Endothelial cell of umbilical vein (primary cell): ENCODE data around the gene FRK. TPM values are rescaled to one million over a fixed set of nuclear protein-coding genes. Genes with fewer than 3 reads are reported as not detected.

Source experiments
- BruUV-seq: library from RNA; stranded (reverse); fragments of 400-500 nt; replicated peaks from 2 replicates; lab custom pipeline; 2021; lab: Mats Ljungman, UMichigan
- CTCF ChIA-PET: fragments of 300-600, 350-600 bp; sonication (Branson Sonifier 250); formaldehyde crosslinking; loops from one replicate; lab custom pipeline; 2021; ENCODE audit warnings: antibody characterized with exemption, inconsistent platforms; lab: Charles Lee
- POLR2A ChIA-PET: fragments of 300-600, 350-600 bp; sonication (Branson Sonifier 250); formaldehyde crosslinking; loops from one replicate; lab custom pipeline; 2021; ENCODE audit warnings: antibody characterized with exemption, inconsistent platforms; lab: Charles Lee
- DNase-seq: peaks from one replicate; pipeline ENCODE4 v3.0.0-alpha.2; 2011; ENCODE audit warnings: low read depth, low spot score
- FAIRE-seq: peaks from 2 replicates; lab custom pipeline; 2011; peaks lifted over from hg19 to GRCh38; lab: Jason Lieb, UNC
- H2AFZ ChIP-seq: 2 replicates; pipeline ENCODE4 v1.6.0; 2012; ENCODE audit warnings: low read depth, low read length, control low read depth, inconsistent platforms
- H3K27ac ChIP-seq: 2 replicates; pipeline ENCODE4 v1.5.1; 2011; ENCODE audit warnings: low read depth, mild to moderate bottlenecking, control low read depth, low read length, moderate library complexity; ENCODE audit not compliant: insufficient read depth
- H3K27me3 ChIP-seq, 2 experiments: 2 replicates each; pipeline versions ENCODE4 v1.6.0 to v1.6.1; 2011; ENCODE audit warnings: low read length in 2 of 2, mixed read lengths in 1 of 2; ENCODE audit not compliant: control insufficient read depth in 2 of 2, insufficient read depth in 2 of 2
- H3K36me3 ChIP-seq, 2 experiments: 2 replicates in 1 of 2; 3 replicates in 1 of 2; pipeline ENCODE4 v1.5.1; 2011; ENCODE audit warnings: low read length in 2 of 2, mild to moderate bottlenecking in 1 of 2, moderate library complexity in 1 of 2; ENCODE audit not compliant: control insufficient read depth in 2 of 2, insufficient read depth in 2 of 2; ENCODE audit errors: extremely low read depth in 1 of 2
- H3K4me1 ChIP-seq: 3 replicates; pipeline ENCODE4 v1.5.1; 2011; ENCODE audit warnings: mild to moderate bottlenecking, low read length; ENCODE audit not compliant: control insufficient read depth, insufficient read depth; ENCODE audit errors: extremely low read depth
- H3K4me2 ChIP-seq: 2 replicates; pipeline ENCODE4 v1.6.1; 2011; ENCODE audit warnings: low read length, control low read depth, mixed read lengths; ENCODE audit not compliant: insufficient read depth
- H3K4me3 ChIP-seq, 3 experiments: fragments of 200-600 bp in 1 of 3; sonication (generic), shearing (Covaris generic) in 1 of 3; replicated peaks in 1 of 3; 2 replicates each; pipeline ENCODE4 v1.5.1; 2011 to 2016; ENCODE audit warnings: control low read depth in 3 of 3, low read length in 3 of 3, mild to moderate bottlenecking in 2 of 3, inconsistent platforms in 1 of 3, low read depth in 1 of 3, moderate library complexity in 1 of 3; ENCODE audit not compliant: insufficient read depth in 1 of 3
- H3K79me2 ChIP-seq: 2 replicates; pipeline ENCODE4 v1.6.0; 2012; ENCODE audit warnings: low read length, inconsistent platforms; ENCODE audit not compliant: control insufficient read depth, insufficient read depth
- H3K9ac ChIP-seq: replicated peaks from 2 replicates; pipeline ENCODE3; 2011; ENCODE audit warnings: low read length, control low read depth; ENCODE audit not compliant: insufficient read depth; ENCODE audit errors: extremely low read depth
- H3K9me1 ChIP-seq: replicated peaks from 3 replicates; pipeline ENCODE4 v1.6.0; 2011; ENCODE audit warnings: mild to moderate bottlenecking, low read length; ENCODE audit not compliant: control insufficient read depth, insufficient read depth; ENCODE audit errors: extremely low read depth
- H3K9me3 ChIP-seq: replicated peaks from 2 replicates; pipeline ENCODE4 v1.5.1; 2012; ENCODE audit warnings: low read length, inconsistent platforms; ENCODE audit not compliant: control insufficient read depth, insufficient read depth
- H4K20me1 ChIP-seq: replicated peaks from 2 replicates; pipeline ENCODE3; 2011; ENCODE audit warnings: mild to moderate bottlenecking, low read length; ENCODE audit not compliant: control insufficient read depth, insufficient read depth; ENCODE audit errors: extremely low read depth
- CTCF ChIP-seq, 2 donors: IDR thresholded peaks; 1 replicate in 1 of 2; 2 replicates in 1 of 2; pipeline ENCODE4 v1.5.1; 2011; ENCODE audit warnings: low read length in 2 of 2, mild to moderate bottlenecking in 2 of 2, moderate library complexity in 2 of 2, control low read depth in 1 of 2, inconsistent platforms in 1 of 2, low read depth in 1 of 2; ENCODE audit not compliant: insufficient read depth in 1 of 2; ENCODE audit errors: extremely low read depth in 1 of 2
- EZH2 ChIP-seq: IDR thresholded peaks from 2 replicates; pipeline ENCODE4 v1.6.1; 2012; ENCODE audit warnings: borderline replicate concordance, low read depth, mild to moderate bottlenecking, moderate library complexity, low read length, inconsistent platforms; ENCODE audit not compliant: severe bottlenecking
- FOS ChIP-seq: IDR thresholded peaks from 2 replicates; pipeline ENCODE4 v1.6.1; 2011; ENCODE audit warnings: mild to moderate bottlenecking, low read length, moderate library complexity, borderline replicate concordance; ENCODE audit not compliant: insufficient read depth
- GATA2 ChIP-seq: IDR thresholded peaks from 2 replicates; pipeline ENCODE4 v1.7.0; 2011; ENCODE audit warnings: low read depth, mild to moderate bottlenecking, moderate library complexity, mixed read lengths, low read length; ENCODE audit not compliant: insufficient read length, insufficient read depth
- JUN ChIP-seq: IDR thresholded peaks from 2 replicates; pipeline ENCODE4 v1.6.1; 2011; ENCODE audit warnings: borderline replicate concordance, low read depth; ENCODE audit not compliant: insufficient read length, insufficient read depth
- MAX ChIP-seq: IDR thresholded peaks from 2 replicates; pipeline ENCODE4 v1.6.1; 2011; ENCODE audit not compliant: insufficient read depth, insufficient read length
- MYC ChIP-seq: IDR thresholded peaks from one replicate; pipeline ENCODE4 v1.6.1; 2011; ENCODE audit warnings: mild to moderate bottlenecking, low read depth, low read length
- POLR2A ChIP-seq: IDR thresholded peaks from 2 replicates; pipeline ENCODE4 v1.6.1; 2012; ENCODE audit warnings: low read depth, mild to moderate bottlenecking, control low read depth, low read length
- POLR2AphosphoS5 ChIP-seq: IDR thresholded peaks from 2 replicates; pipeline ENCODE4 v1.6.1; 2012; ENCODE audit warnings: low read depth, mild to moderate bottlenecking, control low read depth, low read length, moderate library complexity; ENCODE audit not compliant: insufficient read depth
- dilution Hi-C: fragments of 300-500 bp; cut with MboI; formaldehyde crosslinking; loops from one replicate; pipeline ENCODE4 v1.15.0; 2019; ENCODE audit warnings: low sequenced_read_pairs; ENCODE audit not compliant: extremely low pct_ligation_motif_present
- intact Hi-C: fragments of 100-400 bp; cut with micrococcal nuclease; formaldehyde crosslinking; loops from one replicate; pipeline ENCODE4 v1.10.0; 2022
- polyA plus RNA-seq, 4 experiments: library from polyadenylated mRNA; depleted of rRNA in 3 of 4; stranded (reverse) in 3 of 4; unstranded in 1 of 4; fragments of >200 nt; gene quantifications; 2 replicates each; pipeline versions ENCODE4 v1.2.1 to v1.2.3, GENCODE V29; 2011 to 2012; ENCODE audit warnings: missing spikeins in 1 of 4
- total RNA-seq: library from RNA; stranded (reverse); gene quantifications from 2 replicates; pipeline ENCODE4 v1.2.3, GENCODE V29; 2021

The FRK gene
- total and polyA plus RNA-seq, 2 donors (not counting 3 experiments of a cell fraction or from before 2014, with no cell fraction given), result 0.01 TPM; not detected in 1

- TF ChIP-seq GATA2, result no peak
- no peak for TF ChIP-seq FOS
- TF ChIP-seq MYC, result no peak
- TF ChIP-seq MAX, result no peak
- no peak for TF ChIP-seq EZH2
- TF ChIP-seq JUN, result no peak
- no peak for TF ChIP-seq CTCF (IDR thresholded peaks at IDR 0.05; ENCODE audit: extremely low read depth in 1 of 2, insufficient read depth in 1 of 2, low read depth in 1 of 2, low read length in 2 of 2)
- no peak for TF ChIP-seq POLR2A
- no peak for TF ChIP-seq POLR2AphosphoS5
- H3K4me1 ChIP-seq, result no peaks in the 10 kb centered on the region
- dilution Hi-C loops, result no loop called here
- no peak overlapping the region for H3K4me2 ChIP-seq
- no peak overlapping the region for H2AFZ ChIP-seq
- DNase-seq (no peak), FAIRE-seq (no peak)
- intact Hi-C loops, result no loop called here
- H3K36me3 ChIP-seq, result no peaks in the 10 kb centered on the region
- H3K79me2 ChIP-seq, result no peaks in the 10 kb centered on the region
- ChIA-PET CTCF (no interaction called here), POLR2A (no interaction called here)
- BruUV-seq, result no TSS peak
- no peak overlapping the region for H3K27ac ChIP-seq
- H4K20me1 ChIP-seq, result no peaks in the 10 kb centered on the region
- H3K9me3 ChIP-seq, result no peaks in the 10 kb centered on the region
- no peak overlapping the region for H3K4me3 ChIP-seq
- H3K27me3 ChIP-seq, result no peaks in the 10 kb centered on the region
- H3K9me1 ChIP-seq, result no peaks in the 10 kb centered on the region
- no peak overlapping the region for H3K9ac ChIP-seq
Observed at GRCh38 chr6:116040993-116041392, 19.7 kb downstream of the FRK start.
